DND-41 (cell line): ENCODE results near the gene AP1M1.

Experiments used
- EZH2 ChIP-seq: IDR thresholded peaks from 3 replicates; pipeline ENCODE4 v1.6.1; 2012; ENCODE audit warnings: borderline replicate concordance, low read depth, mild to moderate bottlenecking, moderate library complexity, low read length, inconsistent platforms; ENCODE audit not compliant: severe bottlenecking
- TF ChIP-seq, protein P1 (sequence below): IDR thresholded peaks from 2 replicates; pipeline ENCODE4 v1.5.1; 2012; ENCODE audit warnings: borderline replicate concordance, low read length, moderate library complexity, mild to moderate bottlenecking; ENCODE audit not compliant: poor library complexity, severe bottlenecking; ENCODE audit errors: extremely low read depth

DNA sequence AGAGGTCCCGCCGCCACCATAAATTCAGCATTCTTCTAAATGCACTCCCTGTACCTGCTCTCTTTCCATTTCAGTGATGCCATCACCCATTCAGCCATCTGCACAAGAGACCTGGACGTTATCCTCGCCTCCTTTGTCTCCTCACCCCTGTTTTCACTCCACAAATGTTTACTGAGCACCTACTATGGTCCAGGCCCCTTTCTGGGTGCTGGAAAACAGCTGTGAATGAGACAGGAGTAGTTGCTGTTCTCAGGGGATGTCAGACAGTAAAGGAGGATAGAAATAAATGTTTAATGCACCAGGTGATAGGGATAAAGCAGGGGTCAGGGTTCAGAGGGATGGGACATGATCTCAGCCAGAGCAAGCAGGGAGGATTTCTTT, 3.3 kb downstream of the AP1M1 start:
- TF ChIP-seq EZH2: no peak
- TF ChIP-seq, protein P1, sequence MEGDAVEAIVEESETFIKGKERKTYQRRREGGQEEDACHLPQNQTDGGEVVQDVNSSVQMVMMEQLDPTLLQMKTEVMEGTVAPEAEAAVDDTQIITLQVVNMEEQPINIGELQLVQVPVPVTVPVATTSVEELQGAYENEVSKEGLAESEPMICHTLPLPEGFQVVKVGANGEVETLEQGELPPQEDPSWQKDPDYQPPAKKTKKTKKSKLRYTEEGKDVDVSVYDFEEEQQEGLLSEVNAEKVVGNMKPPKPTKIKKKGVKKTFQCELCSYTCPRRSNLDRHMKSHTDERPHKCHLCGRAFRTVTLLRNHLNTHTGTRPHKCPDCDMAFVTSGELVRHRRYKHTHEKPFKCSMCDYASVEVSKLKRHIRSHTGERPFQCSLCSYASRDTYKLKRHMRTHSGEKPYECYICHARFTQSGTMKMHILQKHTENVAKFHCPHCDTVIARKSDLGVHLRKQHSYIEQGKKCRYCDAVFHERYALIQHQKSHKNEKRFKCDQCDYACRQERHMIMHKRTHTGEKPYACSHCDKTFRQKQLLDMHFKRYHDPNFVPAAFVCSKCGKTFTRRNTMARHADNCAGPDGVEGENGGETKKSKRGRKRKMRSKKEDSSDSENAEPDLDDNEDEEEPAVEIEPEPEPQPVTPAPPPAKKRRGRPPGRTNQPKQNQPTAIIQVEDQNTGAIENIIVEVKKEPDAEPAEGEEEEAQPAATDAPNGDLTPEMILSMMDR: no peak
